HCEC 1CT (cell line): ENCODE measurements around the gene NDUFS7.
A peak's percentile ranks its signal among the peaks of the same experiment; 100 is the strongest.
"Not testable (repeated sequence)": the region's sequence is repeated elsewhere in the genome, so short reads cannot be mapped to it uniquely, and the experiment has no call there.

ENCODE experiments used
- DNase-seq: peaks from one replicate; pipeline ENCODE4 v3.0.0-alpha.2; 2017

Gene NDUFS7

GRCh38 chr19:1434040-1434366 lies 50.3 kb downstream of the NDUFS7 start:
- DNase-seq, result no peak

DNA sequence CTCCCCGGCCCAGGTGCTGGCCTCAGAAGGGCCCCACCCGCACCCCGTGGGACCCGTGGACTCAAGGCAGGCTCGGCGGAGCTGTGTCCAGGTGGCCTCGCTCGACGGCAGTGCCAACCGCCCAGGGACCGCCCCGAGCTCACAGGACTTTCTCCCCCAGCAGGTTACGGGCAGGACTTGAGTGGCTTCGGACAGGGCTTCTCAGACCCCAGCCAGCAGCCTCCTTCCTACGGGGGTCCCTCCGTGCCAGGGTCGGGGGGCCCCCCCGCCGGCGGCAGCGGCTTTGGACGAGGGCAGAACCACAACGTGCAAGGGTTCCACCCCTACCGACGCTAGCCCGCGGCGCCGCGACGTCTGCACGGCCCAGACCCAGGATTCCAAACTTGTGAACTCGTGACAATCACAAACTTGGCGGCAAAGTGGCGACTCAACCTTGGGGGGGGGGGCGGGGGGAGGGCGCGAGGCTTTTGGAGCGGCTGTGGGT lies 50.9 kb downstream of the NDUFS7 start:
- no peak for DNase-seq

DNA sequence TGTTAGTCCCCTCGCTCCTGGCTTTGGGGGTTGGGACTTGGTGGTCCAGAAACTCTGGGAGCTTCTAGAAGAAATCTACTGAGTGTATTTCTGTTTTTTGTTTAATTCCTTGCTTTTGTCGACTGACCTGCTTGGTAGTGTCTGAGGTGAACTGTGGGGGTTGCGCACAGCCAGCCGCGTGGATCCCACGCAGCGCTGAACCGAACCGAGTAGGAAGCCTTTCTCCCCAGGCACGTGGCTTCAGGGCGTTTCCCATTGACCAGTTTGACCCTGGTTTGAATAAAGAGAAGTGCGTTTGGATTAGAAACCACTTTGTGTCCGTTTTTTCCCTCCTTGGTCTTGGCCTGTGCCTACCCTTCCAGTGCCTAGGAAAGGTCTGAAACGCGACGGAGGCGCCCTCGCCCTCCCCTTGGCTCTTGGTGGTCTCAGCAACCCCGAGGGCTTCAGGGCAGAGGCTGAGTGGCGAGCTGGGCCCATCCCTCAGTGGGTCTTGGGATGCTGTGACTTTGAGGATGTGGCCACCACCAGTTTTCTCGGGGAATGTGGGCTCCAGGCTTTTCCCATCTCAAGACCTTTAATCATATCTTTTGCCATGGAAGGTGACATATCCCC lies 51.8 kb downstream of the NDUFS7 start:
- DNase-seq, result no peak

DNA sequence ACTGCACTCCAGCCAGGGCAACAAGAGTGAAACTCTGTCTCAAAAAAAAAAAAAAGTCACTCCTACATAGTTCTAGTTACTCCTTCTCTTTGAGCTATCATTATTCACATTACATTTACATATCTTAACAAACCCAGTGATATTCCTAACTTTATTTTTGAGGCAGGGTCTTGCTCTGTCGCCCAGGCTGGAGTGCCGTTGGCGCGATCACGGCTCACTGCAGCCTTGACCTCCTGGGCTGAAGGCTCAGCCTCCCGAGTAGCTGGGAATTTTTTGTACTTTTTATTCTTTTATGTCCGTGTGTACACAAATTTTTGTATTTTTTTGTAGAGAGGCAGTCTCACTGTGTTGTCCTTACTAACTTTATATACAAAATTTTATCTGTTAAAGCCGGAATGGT lies 53.9 kb downstream of the NDUFS7 start:
- DNase-seq, result no peak

DNA sequence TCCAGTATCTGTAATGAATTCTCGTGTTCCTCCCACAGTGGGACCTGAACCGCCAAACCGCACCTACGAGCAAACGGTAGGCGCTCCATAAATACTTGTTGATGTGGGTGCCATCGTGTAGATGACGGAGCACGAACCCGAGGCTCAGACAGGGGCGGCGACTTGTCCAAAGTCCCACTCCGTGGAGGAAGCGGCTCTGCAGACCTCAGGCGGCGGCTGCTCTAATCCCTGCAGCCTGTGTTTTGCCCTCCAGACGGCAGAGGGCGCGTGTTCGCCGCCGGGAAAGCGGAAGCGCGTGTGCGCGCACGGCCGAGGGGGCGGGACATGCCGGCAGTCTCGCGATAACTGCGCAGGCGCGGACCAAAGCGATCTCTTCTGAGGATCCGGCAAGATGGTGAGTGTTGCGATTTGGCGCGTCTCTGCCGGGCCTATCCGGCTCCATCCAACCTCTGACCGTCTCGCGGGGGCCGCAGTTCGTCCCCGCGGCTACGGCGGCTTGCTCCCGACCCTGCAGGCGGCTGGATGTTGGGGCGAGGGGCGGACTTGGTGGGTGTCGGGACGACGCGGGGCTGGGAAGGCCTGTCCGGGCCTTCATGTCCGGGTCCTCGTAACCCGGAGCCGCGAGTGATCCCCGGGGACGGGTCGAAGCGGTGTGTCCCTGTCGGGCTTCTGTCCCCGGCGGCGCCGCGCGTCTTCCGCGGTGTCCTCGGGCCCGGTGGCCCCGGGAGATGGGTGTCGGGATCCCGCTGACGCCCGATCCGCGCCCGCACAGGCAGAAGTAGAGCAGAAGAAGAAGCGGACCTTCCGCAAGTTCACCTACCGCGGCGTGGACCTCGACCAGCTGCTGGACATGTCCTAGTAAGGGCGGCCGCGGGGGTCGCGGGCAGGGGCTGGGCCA lies 54.6 kb downstream of the NDUFS7 start, which contains the start of gene RPS15:
Gene RPS15 (plus strand): TSS at position 362 of the 898 bp plus-strand sequence. CDS start 30 bp downstream, at position 392.
- peak; percentile 90 for DNase-seq

DNA sequence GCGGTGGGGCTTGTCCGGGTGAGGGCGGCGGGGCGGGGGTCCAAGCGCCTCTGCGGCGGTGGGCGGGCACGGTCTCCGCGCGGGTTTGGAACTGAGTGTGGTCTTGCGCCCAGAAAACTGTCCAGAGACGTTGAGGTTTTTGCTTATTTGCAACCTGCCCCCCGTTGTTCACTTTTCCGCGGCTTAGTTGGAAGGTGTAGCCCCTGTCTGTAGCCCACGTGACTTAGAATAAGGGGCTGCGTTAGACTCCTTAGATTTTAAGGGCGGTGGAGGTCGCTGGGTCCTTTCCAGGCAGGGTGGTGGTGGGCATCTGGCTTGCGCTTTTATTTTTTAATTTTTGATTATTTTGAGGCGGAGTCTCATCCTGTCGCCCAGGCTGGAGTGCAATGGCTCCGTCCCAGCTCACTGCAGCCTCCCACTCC lies 55.2 kb downstream of the NDUFS7 start:
- DNase-seq, result no peak

- DNase-seq, result not testable (repeated sequence)
These were observed 56.1 kb downstream of the NDUFS7 start for GRCh38 chr19:1439525-1440417.

GRCh38 chr19:1440418-1440801 lies 56.7 kb downstream of the NDUFS7 start:
- no peak for DNase-seq

- no peak for DNase-seq
These were observed 57.3 kb downstream of the NDUFS7 start for GRCh38 chr19:1441022-1441426.

DNA sequence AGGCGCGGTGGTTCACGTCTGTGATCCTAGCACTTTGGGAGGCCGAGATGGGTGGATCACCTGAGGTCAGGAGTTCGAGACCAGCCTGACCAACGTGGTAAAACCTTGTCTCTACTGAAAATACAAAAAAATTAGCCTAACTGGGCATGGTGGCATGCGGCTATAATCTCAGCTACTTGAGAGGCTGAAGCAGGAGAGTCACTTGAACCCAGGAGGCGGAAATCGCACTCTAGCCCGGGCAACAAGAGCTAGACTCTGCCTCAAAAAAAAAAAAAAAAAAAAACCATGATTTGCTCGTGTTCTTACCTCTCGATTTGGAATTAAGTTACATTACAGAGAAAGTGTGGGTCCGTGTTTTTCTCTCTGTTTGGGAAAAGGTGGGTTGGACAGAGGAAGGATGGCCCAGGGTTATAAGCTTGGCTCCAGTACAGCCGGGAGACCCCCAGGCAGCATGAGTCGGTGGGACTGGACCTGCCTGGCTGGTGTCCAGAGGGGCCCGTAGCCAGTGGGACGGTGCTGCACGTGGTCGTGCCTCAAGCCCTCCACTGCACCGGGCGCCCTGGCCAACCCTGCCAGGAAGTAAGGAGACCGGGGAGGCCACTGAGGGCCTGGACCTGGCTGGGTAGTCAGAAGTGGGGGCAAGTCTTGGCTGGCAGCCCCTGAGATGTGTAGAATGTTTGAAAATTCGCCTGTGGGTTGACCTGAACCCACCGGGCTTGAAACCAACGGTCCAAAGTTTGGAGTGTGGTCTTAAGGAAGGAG lies 58.2 kb downstream of the NDUFS7 start:
- DNase-seq, result no peak
